HG03280 (cell line): ENCODE data around the gene EDEM3.

Experiments
- ATAC-seq: cut with Tn5 transposase; IDR thresholded peaks from one replicate; pipeline ENCODE4 v1.9.1; 2021; ENCODE audit warnings: mild to moderate bottlenecking, moderate library complexity; ENCODE audit not compliant: unreplicated experiment

Gene EDEM3

GRCh38 chr1:184641894-184642293, 112.8 kb downstream of the EDEM3 start:
- ATAC-seq = no peak

GRCh38 chr1:184640505-184640904, 114.2 kb downstream of the EDEM3 start:
- no peak for ATAC-seq
